RCC 7860 (cell line): ENCODE results near the gene PRDM16.

ENCODE experiments used
- DNase-seq: peaks from one replicate; pipeline ENCODE4 v3.0.0-alpha.2; 2015; ENCODE audit warnings: low spot score
- FAIRE-seq: peaks from 2 replicates; lab custom pipeline; 2012; peaks lifted over from hg19 to GRCh38; lab: Jason Lieb, UNC

Gene PRDM16

DNA sequence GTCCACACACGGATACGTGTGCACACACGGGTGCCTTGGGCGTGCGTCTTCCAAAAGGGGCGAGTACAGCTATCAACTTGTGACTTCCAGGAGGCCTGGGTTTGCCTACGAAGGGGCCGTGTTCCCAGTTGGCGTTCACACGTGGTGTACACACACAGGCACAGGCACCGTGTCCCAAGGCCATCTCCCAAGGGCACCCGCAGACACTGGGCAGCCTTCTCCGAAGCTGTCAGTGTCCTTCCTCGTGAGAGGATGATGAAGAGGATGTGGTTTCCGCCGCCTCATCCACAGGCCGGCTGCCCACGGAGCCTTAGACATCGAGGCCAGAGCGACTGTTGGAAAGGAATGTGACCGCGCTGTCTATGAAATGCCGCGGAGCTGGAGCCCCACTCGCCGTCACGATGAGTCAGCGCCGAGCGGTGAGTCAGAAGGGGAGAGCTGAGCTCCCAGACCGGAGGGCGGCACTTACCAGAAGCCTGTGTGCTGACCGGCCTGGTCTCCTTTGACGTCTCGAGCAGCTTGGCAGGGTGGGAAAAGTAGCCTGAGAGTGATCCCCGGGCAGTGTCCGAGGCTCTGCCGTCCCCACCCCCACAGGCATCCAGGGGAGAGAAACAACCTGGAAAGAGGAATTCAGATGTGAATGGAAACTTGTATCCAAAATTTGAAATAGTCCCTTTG lies 244.0 kb downstream of the PRDM16 start:
- DNase-seq (peak; percentile 99), FAIRE-seq (peak; percentile 97)

DNA sequence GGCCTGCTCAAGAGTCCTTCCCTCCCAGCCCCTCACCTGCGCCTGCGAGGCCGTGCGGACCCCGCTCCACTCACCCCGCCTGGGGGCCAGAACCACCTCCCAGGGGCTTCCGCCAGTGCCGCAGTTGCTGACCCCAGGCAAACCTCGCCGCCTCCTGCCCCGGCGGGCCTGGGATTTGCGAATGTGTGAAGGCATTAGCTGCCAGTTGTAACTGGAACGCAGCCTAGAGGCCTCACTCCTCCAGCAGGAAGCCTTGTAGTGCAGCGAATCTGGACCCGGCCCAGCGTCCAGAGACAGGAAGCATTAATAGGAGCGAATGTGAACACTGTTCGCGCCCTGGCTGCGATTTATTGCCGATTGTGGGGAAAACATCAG lies 244.6 kb downstream of the PRDM16 start:
- FAIRE-seq (no peak), DNase-seq (no peak)

DNA sequence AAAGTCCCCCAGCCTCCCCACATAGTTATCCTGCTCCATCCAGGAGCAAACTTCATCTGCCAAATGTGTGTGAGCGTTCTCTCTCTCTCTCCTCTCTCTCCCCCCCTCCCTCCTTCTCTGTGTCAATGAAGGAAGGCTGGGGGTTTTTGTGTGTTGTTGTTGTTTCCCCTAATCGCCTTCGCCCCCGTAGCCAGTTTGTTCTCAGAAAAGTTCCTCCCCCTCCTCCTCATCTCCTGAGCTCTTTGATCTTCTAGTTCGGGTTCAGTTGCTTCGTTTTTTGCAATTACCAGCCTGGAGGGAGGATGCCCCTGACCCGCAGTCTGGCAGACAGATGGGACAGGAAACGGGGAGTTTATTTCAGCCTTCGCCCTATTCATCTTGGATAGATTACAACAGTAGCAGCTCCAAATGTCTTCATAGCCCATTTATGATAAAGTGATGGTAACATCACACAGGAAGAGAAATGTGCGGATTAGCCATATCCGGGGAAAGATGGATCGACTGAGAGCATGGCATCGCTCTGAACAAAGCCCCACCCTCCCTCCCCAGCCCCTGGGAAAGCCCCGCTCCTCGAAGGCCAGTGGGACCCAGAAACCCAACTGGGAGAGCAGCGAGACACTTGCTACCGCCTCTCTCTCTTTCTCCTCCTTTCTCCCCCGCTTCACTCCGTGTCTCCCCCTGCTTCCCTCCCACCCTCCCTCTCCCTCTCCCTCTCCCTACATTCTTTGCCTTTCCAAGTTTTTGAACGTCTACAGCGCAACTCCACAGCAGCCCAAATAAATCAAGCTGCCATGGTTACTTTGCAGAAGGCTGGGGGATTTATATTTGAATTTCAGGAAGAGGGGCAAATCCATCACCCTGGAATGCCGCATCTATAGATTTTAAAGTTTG lies 245.7 kb downstream of the PRDM16 start:
- FAIRE-seq (no peak), DNase-seq (no peak)

DNA sequence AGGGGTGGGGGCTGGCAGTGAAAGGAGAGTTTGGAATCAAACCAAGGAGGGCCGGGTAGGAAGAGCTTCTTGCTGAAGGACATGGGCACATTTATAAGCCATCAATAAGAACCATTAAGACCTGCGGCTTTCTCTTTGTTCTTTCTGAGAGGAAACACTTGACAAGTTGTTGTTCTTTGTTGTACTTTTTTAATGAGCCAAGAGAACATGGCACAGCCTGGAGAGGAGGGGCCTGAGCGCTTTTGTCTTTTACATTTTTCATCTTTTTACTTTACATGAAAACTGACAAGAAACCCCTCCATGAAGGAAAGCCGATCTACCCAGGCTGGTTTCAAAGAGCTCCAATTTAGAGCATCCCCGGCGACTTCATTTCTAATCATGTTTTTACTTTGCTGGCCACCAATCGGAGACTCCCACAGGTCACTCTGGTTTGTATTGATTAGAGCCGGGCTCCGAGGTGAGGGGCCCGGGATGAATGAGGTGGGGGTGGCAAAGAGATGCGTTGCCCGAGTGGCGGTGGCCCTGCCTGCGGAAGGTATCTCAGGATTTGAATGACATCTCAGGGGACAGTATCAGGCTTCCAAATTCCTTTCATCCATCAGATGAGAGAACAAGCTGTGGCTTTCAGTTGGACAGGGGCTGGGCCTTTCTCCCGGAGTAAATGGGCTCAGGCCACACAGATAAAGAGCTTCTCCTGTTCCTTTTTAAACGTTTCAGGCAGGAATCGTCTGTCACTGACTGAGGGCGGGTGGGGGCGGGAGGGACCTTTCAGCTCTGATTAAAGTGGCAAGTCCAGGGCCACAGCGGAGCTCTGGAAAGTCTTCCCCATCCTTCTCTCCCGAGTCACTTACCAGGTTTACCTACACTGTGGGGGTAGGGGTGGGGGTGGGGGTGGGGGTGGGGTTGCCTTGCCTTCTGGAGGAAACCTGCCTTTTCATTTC lies 246.7 kb downstream of the PRDM16 start:
- DNase-seq (no peak), FAIRE-seq (no peak)

DNA sequence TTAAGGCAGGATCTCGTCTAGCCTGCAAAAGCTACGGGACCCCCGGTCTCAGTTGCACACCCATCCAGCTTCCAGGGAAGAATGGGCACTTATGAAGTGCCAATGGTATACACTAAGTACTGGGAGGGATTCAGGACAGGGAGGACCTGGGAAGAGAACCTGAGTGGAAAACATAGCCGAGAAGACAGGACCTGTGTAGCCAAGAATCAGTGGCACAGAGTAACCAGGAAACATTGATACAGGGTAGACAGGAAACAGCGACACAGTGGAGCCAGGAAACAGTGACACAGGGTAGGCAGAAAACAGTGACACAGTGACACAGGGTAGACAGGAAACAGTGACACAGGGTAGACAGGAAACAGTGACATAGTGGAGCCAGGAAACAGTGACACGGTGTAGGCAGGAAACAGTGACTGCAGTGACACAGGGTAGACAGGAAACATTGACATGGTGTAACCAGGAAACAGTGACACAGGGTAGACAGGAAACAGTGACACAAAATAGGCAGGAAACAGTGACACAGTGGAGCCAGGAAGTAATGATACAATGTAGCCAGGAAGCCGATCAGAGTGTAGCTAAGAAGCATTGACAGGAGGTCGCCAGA lies 247.4 kb downstream of the PRDM16 start:
- FAIRE-seq: no peak
- DNase-seq: peak; percentile 30

DNA sequence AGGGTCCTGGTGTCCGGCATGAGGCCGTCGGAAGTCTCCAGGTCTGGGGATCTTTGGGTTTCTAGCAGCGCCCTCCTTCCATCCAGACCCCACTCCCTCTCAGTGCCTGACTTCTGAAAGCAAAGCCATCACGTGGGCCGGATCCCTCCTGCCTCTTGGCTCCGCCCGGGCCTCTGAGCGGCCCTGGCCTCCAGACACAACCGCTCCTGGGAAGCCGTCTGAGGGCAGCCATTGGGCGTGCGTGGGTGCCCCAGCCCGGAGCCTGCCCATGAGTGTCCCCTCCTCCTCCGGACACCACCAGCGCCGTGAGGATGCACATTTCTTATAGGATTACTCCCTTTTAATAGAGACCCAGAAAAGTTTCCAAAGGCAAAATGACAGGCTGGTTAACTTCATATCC lies 248.5 kb downstream of the PRDM16 start:
- DNase-seq (no peak), FAIRE-seq (no peak)

DNA sequence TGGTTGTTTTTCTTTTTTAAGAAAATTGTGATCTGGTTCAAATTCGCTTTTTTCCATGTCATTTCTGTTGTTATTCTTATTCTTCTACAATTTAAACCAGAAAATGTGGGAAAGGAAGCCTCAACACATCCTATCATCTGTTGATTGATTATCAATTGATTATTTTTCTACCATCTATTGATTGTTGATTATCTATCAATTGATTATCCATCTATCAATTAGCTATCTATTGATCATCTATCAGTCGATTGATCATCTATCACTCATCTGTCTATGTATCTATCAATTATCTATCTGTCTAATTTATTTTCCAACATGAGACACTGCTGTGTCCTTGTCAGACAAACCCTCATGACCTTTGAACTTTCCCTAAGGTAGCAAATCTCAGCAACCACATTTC lies 249.3 kb downstream of the PRDM16 start:
- FAIRE-seq (no peak), DNase-seq (no peak)

DNA sequence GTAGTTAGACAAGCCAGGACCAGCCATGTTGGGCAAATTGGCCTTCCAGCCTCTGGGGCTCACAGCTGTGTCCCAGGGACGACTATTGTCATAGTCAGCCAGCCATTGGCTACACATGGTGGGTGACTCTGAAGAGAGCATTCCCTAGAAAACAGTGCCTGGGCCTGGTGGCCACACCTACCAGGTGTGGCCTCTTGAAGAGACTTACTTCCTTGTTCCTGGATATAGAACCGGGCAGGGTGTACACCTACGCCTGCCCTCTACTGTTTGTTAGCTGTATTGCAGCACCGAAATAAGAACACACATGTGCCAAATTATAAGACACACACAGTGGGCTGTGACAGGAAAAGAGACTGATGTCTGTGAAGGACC lies 250.9 kb downstream of the PRDM16 start:
- DNase-seq: peak; percentile 78
- FAIRE-seq: peak; percentile 68

DNA sequence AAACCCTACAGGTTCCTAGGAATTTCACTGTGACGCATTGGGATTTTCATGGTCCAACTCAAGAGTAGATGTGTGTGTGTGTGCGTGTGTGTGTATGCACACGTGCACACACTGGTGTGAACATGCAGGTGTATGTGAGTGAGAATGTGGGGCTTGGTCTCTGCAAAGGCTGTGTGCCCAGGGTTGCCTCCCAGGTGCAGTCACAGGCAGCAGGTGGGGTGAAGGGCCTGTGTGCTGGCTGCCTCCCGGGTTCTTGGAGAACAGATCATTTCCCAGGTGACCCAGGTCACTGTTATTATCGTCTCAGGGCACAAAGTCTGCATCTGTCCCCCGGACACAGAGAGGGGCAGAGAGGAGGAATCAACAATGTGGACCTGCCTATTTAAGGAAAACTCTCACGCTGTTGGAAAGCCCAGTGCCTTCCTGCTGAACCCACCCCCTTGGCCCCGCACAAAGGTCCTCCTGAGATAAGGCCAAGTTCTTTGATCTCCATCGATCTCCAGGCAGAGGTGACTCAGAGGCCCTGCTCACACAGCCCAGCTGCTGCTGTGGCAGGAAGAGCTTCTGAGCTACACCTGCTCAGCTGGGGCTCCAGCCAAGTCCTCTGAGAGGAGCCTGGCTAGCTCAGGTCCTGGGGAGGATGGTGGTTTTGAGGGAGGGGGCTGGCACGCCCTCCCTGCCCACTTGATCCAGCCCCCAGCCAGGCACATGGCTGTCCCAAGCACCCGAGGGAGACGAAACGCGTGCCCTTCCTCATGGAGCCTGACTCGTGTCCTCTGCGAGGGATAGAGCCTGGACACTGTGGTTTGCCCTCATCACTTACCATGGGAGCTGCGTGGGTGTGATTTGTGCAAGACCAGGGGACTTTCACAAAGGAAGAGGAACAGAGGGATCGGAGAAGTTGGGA lies 251.5 kb downstream of the PRDM16 start:
- DNase-seq: no peak

DNA sequence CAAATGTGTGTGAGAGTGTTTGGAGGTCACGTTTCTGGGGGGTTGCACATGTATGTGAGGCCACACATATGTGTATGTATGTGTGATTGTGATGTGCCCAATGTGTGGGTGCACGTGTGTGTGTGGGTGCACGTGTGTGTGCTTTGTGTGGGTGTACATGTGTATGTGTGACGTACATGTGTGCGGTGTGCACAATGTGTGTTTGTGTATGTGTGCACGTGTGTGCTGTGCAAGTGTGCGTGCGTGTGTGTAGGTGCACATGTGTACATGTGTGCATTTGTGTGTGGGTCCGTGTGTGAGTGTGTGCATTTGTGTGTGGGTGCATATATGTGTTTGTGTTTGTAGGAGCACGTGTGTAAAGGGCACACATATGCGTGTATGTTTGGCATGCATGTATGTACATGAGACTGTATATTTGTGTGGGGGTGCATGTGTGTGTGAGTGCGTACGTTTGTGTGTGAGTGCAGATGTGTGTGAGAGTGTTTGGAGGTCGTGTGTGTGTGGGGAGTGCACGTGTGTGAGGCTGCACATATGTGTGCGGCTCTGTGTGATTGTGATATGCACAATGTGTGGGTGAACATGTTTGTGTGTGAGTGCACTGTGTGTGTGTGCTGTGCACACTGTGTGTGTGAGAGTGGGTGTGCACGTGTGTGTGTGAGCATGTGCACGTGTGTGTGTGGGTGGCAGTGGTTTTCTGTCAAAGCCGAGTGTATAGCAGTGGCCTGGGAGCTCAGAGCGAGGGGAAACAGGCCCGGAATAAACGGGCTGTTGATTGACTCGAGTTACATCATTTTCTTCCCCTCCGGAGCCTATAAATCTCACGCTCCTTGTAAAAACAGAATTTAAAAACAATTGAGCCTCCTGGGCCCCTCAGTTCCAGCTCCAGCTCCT lies 252.8 kb downstream of the PRDM16 start:
- DNase-seq: no peak

More for the DNA sequence above, 251.5 kb downstream of the PRDM16 start:
- FAIRE-seq: no peak

DNA sequence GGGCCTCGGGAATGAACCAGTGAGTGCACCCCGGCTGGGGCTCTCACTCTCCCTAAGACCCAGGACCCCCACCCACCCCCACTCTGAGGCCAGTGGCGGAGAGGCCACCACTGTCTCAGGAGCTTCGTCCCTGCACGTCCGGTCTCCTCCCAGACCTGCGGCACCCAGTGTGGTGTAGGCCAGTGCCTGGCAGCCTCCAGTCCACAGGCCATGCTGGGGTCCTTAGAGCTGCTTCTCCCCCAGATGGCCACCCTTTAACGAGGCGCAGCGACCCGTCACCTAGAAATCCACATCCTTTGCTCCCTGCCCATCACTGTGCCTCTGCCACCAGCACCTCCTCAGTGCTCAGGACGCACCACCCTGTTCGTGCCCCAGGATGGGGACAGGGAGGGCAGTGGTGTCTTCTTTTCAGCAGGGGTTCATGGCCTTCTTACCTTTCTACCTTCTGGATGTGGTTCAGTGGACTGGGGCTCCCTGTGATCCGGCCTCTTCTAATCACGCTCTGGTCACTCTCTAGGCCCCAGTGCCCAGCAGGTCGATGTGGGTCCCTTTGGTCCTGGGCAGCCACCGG lies 253.5 kb downstream of the PRDM16 start:
- FAIRE-seq (no peak), DNase-seq (no peak)

More for the DNA sequence above, 252.8 kb downstream of the PRDM16 start:
- no peak for FAIRE-seq

DNA sequence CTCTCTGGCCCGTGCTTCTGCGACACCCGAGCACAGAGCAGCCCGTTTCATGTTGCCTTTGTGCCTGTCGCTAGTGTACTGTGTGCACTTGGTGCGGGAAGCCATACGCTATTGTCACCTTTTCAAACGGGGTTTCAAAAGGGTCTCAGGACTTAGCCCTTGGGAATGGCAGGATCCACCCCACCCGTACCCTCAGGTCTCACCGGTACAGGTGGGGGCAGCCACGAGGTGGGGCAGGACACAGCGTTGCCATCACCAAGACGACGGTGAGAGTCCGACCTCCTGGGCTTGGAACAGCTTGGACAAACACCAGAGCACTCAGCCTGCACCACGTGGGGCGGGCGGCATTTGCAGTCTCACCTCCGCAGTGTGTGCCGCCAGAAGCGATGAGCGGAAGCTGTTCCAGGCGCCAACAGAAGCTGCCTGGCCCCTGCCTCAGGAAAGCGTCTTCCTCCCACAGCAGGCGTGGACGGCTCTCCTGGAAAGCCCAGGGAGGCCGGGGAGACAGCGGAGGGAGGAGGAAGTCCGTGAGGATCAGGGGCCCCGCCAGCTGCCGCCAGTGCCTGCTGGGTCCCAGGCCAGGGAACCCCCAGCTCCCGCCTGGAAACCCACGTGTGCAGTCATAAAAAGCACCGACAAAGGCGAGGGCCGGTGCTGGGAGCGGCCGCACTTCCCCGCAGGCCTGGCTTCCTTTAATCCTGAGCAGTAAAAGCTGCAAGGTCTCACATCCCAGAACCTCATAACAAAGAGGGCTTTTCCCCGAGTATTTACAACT lies 254.2 kb downstream of the PRDM16 start:
- no peak for DNase-seq
- no peak for FAIRE-seq

DNA sequence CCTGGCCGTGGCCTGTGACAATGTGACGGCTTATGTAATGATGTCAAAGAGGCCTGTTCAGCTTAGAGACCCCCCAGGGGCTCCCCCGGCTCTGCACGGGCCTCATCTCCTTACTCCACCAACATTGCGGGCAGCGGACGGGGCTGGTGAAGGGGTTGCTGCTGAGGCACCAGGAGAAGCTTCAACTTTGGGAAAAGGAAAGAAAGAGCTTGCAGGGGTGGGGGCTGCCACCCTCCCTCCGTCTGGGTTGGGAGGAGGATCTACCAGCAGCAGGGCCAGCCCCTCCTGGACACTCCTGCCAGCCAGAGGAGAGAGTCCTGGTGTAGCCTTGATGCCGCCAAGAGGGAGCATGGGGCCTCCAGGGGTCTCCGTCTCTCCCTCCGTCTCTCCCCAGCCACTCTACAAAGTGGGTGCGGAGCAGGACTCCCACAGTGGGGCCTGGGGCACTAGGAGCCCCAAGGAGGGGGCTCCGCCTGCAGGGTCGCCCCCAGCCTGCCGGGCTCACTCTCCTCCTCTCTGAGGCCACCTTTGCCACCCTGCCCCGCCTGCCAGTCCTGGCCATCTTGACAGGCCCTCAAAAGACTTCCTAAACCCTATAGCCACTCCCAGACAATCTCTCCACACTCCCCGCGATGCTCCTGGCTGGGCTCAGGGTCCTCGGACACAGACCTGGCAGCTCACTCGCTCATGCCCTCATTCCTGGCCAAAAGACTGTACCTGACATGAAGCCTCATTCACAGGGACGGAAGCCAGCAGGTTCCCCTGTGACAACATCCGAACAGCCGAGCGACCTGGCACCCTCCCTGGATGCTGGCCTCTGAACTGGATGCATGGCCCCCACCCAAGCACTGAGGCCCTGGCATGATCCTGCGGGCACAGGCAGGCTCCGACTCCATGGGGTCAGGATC lies 255.0 kb downstream of the PRDM16 start:
- DNase-seq: no peak
- FAIRE-seq: no peak

DNA sequence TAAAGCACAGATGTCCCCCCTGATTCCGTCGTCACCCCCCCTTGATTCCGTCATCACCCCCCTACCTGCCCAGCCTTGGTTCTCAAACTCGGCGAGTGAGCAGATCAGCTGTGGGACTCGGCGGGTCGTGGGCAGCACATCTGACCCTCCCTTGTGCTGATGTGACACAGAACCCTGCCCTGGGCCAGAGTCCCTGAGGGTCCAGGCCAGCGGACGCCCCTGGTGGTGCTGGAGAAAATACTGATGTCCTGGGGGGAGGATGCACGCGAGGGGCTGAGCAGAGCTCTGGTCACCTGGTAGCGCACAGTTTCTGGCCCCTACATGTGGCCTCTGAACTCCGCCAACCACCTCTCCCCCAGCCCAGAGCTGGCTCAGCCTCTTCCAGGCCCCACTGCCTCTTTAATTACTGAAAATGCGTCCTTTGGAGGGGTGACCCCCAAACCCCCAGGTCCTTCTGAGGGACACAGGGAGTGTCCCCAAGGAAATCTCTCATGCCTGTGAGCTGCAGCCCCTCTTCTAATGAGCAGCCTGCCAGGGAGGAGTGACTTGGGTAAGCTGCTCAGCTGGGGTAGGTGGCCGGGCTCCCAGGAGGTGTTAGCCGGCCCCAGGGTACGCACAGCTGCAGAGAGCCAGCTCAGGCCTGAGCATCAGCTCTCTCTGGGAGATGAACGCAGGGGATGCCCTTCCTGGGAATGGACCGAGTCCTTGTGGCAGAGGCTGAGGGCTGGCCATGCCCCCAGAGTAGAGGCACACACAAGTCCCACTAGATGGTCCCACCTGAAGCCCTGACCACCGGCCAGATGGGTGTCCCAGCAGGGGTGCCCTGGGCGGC lies 255.9 kb downstream of the PRDM16 start:
- no peak for FAIRE-seq
- no peak for DNase-seq

DNA sequence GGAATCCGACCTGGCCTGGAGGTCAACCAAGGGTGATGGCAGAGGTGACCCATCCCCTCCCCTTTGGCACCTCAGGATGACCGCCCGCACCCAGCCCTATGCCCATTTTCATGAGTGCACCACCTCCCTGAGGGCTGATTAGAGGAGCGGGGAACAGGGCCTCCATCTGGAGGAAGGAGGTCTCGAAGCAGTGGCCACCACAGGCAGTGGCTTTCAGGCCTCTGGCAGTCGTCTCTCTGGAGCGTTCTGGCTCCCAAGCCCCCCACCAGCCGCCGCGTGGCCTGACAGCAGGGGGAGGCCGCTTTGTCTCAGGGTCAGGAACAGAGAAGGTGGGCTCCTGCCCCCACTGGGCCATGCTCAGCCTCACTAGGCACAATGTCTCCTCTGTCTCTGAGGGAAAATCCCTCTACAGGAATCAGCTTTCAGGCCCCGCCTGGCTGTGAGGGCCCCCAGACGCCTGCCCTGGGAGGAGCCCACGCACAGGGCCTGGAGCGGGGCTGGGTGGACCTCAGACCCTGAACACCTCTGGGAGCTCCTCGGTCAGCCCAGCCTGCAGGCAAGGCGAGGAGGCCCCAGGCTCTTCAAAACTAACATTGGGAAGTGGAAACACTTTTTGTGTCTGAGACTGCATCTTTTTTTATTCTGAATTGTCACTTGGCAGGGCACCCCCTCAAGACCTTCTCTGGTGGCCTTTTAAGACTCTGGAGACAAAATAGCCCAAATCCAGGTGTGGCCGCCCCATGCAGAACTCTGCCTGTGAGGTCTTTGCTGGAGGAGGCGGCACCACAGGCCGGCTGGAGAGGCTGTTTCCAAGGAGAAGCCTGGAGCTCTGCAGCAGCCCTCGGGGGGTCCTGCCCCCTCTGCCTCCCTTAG lies 257.7 kb downstream of the PRDM16 start:
- FAIRE-seq (no peak), DNase-seq (no peak)
